Breast epithelium (tissue), 4 donors: Measurements from ENCODE around the gene TUBA3C. TPM values are rescaled to one million over a fixed set of nuclear protein-coding genes. Genes with fewer than 3 reads are reported as not detected.

Source experiments
- DNase-seq, 2 donors: peaks; one replicate each; pipeline ENCODE4 v3.0.0-alpha.2; 2019; ENCODE audit warnings: low spot score in 2 of 2
- H3K27ac ChIP-seq, 2 donors: fragments of 200-600 bp; sonication (generic) in 1 of 2; one replicate each; pipeline ENCODE4 v1.5.1; 2016 to 2019; ENCODE audit warnings: mild to moderate bottlenecking in 1 of 2
- H3K27me3 ChIP-seq, 2 donors: fragments of 200-600 bp; sonication (generic) in 1 of 2; one replicate each; pipeline versions ENCODE4 v1.5.1 to v1.6.0; 2017 to 2019; ENCODE audit warnings: control low read depth in 1 of 2, mild to moderate bottlenecking in 1 of 2
- H3K36me3 ChIP-seq: fragments of 200-600 bp; one replicate; pipeline ENCODE4 v1.5.1; 2019
- H3K4me1 ChIP-seq, 2 donors: fragments of 200-600 bp; sonication (generic); one replicate each; pipeline ENCODE4 v1.5.1; 2016 to 2019; ENCODE audit warnings: control low read depth in 1 of 2
- H3K4me3 ChIP-seq, 3 donors: fragments of 200-600 bp; sonication (generic); 1 replicate in 2 of 3; 2 replicates in 1 of 3; pipeline ENCODE4 v1.5.1; 2016 to 2019; ENCODE audit warnings: mild to moderate bottlenecking in 3 of 3, moderate library complexity in 2 of 3
- H3K9me3 ChIP-seq, 2 donors: fragments of 200-600 bp; sonication (generic) in 1 of 2; one replicate each; pipeline ENCODE4 v1.5.1; 2016 to 2019; ENCODE audit warnings: control low read depth in 1 of 2
- CTCF ChIP-seq, 3 donors: fragments of 450-650 bp; IDR thresholded peaks; one replicate each; pipeline ENCODE4 v1.5.1; 2016 to 2017; ENCODE audit warnings: antibody characterized with exemption in 3 of 3, mild to moderate bottlenecking in 3 of 3, moderate library complexity in 3 of 3
- POLR2A ChIP-seq: fragments of 450-650 bp; IDR thresholded peaks from one replicate; pipeline ENCODE4 v1.6.1; 2016; ENCODE audit warnings: antibody characterized with exemption, mild to moderate bottlenecking, moderate library complexity
- POLR2AphosphoS5 ChIP-seq, 3 donors: sonication (generic); formaldehyde crosslinking; IDR thresholded peaks; one replicate each; pipeline ENCODE4 v1.6.1; 2017; ENCODE audit warnings: antibody characterized with exemption in 3 of 3
- intact Hi-C: fragments of 100-400 bp; cut with DNase I; formaldehyde crosslinking; loops from one replicate; pipeline ENCODE4 v1.15.1; 2023; ENCODE audit warnings: low total_unique reads
- total RNA-seq, 3 donors: library from RNA; depleted of rRNA; stranded (reverse); fragments of >200 nt; gene quantifications; one replicate each; pipeline ENCODE4 v1.1.0, GENCODE V29; 2016

TUBA3C gene
- total RNA-seq, 3 donors from 2014 or later: not detected

- Histone ChIP-seq H3K27me3 (no peaks in the 10 kb centered on the region), H3K36me3 (no peaks in the 10 kb centered on the region), H3K4me3 (no peak overlapping the region), H3K4me1 (no peaks in the 10 kb centered on the region), H3K9me3 (peaks cover 0 to 22% of the 10 kb centered on the region in 2 donors), H3K27ac (no peak overlapping the region)
- TF ChIP-seq POLR2A: no peak
- no peak for TF ChIP-seq CTCF (IDR thresholded peaks at IDR 0.05)
- no peak for TF ChIP-seq POLR2AphosphoS5 (IDR thresholded peaks at IDR 0.05)
- DNase-seq: no peak
- intact Hi-C loops: no loop called here
Observed at GRCh38 chr13:19159181-19159580, 22.4 kb downstream of the TUBA3C start.

DNA sequence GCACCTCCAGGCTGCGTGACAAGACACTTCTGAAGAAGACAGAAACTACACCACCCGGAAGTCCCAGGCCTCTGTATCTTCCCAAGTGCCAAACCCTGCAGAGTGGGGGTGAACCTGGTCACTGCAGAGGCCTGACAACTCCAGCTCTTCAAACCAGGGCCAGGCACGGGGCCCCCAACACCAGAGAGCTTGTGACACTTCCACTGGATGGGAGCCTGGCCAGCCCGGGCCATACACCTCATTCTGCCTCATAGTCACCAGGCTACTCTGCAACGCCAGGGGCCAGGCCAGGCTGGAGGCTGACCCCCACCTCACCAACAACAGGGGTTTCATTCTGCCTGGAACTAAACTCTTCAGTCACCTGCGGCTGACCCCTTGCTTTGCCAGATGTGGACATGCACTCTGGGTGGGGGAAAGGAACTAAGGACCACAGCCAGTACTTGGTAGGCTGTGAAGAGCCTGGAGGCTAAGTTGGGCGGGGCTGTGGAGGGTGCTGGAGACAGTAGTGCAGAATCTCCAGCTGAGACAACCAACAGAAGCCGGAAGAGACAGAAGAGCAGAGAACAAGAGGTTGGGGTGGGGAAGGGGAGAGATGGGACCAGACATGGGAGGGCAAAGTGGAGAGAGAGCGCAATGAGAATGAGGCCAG, 23.0 kb downstream of the TUBA3C start:
- no peak overlapping the region for H3K4me3 ChIP-seq
- H3K27ac ChIP-seq: no peak overlapping the region
- intact Hi-C loops: no loop called here
- H3K36me3 ChIP-seq: no peaks in the 10 kb centered on the region
- H3K9me3 ChIP-seq: peaks cover 0 to 16% of the 10 kb centered on the region in 2 donors
- H3K4me1 ChIP-seq: no peaks in the 10 kb centered on the region
- TF ChIP-seq CTCF (IDR thresholded peaks at IDR 0.05) (no peak), POLR2A (no peak), POLR2AphosphoS5 (IDR thresholded peaks at IDR 0.05) (no peak)
- DNase-seq: no peak
- no peaks in the 10 kb centered on the region for H3K27me3 ChIP-seq

- Histone ChIP-seq H3K4me3 (no peak overlapping the region), H3K27me3 (no peaks in the 10 kb centered on the region), H3K36me3 (no peaks in the 10 kb centered on the region), H3K27ac (no peak overlapping the region), H3K9me3 (peaks cover 0 to 10% of the 10 kb centered on the region in 2 donors), H3K4me1 (no peaks in the 10 kb centered on the region)
- DNase-seq: no peak
- no peak for TF ChIP-seq POLR2AphosphoS5 (IDR thresholded peaks at IDR 0.05)
- TF ChIP-seq CTCF (IDR thresholded peaks at IDR 0.05): no peak
- no peak for TF ChIP-seq POLR2A
- intact Hi-C loops: no loop called here
Observed at GRCh38 chr13:19158006-19158405, 23.6 kb downstream of the TUBA3C start.

- no peak for TF ChIP-seq CTCF (IDR thresholded peaks at IDR 0.05)
- no peak for TF ChIP-seq POLR2A
- TF ChIP-seq POLR2AphosphoS5 (IDR thresholded peaks at IDR 0.05): no peak
- H3K27me3 ChIP-seq: no peaks in the 10 kb centered on the region
- no peaks in the 10 kb centered on the region for H3K4me1 ChIP-seq
- H3K9me3 ChIP-seq: peaks cover 0 to 4% of the 10 kb centered on the region in 2 donors
- no peak overlapping the region for H3K27ac ChIP-seq
- no peak overlapping the region for H3K4me3 ChIP-seq
- intact Hi-C loops: no loop called here
- no peaks in the 10 kb centered on the region for H3K36me3 ChIP-seq
- no peak for DNase-seq
Observed at GRCh38 chr13:19157461-19157860, 24.2 kb downstream of the TUBA3C start.

DNA sequence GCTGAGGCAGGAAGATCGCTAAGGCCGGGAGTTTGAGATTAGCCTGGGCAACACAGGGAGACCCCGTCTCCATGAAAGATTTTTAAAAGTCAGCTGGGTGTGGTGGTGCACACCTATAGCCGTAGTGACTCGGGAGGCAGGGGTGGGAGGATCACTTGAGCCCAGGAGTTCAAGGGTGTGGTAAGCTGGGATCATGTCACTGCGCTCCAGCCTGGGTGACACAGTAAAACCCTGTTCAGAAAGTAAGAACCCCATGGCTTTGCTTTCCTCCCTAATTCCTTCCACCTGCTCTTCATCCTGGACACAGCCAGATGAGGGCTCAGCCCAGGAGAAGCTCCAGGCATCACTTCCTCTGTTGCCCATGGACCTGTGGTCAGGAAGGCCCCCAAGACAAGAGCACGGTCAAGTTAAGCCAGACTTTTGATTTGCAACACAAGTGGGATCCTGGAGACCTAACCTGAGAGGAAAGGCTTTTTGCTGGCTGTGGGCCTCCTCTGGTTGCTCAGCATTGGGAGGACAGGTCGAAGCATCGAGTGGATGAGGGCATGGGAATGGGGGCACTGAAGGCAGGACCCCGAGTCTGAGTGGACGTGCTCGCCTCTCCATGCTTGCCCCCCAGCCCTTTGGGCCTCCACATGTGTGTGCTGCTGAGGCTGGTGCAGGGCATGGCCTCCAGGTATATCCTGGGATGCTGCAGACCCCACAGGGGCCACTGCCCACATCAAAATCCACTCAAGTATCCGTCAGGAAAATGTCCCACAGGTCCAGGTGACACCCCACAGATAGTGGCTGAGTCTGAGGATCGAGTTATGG, 25.4 kb downstream of the TUBA3C start:
- Histone ChIP-seq H3K27ac (no peak overlapping the region), H3K36me3 (no peaks in the 10 kb centered on the region), H3K4me3 (no peak overlapping the region), H3K27me3 (no peaks in the 10 kb centered on the region), H3K4me1 (no peaks in the 10 kb centered on the region), H3K9me3 (peaks cover 0 to 11% of the 10 kb centered on the region in 2 donors)
- intact Hi-C loops: no loop called here
- DNase-seq: no peak
- TF ChIP-seq POLR2A: no peak
- TF ChIP-seq POLR2AphosphoS5 (IDR thresholded peaks at IDR 0.05): no peak
- no peak for TF ChIP-seq CTCF (IDR thresholded peaks at IDR 0.05)
